K562 (cell line): Measurements from ENCODE around the gene MID1IP1. TPM values are rescaled to one million over a fixed set of nuclear protein-coding genes. Genes with fewer than 3 reads are reported as not detected.
A peak's percentile ranks its signal among the peaks of the same experiment; 100 is the strongest.

ENCODE experiments used
- BRD4 ChIP-seq: fragments of 200-600 bp; sonication (generic); IDR thresholded peaks from 2 replicates; pipeline ENCODE4 v1.6.1; 2017; ENCODE audit warnings: inconsistent platforms
- CBX3 ChIP-seq, 2 experiments: IDR thresholded peaks; 1 replicate in 1 of 2; 2 replicates in 1 of 2; pipeline ENCODE4 v1.6.1; 2012; ENCODE audit warnings: inconsistent platforms in 2 of 2, low read length in 2 of 2, borderline replicate concordance in 1 of 2, control low read depth in 1 of 2
- CTCFL ChIP-seq: IDR thresholded peaks from 2 replicates; pipeline ENCODE4 v1.6.1; 2011; ENCODE audit warnings: borderline replicate concordance, low read depth, mild to moderate bottlenecking, moderate library complexity, low read length; ENCODE audit not compliant: insufficient read depth, poor library complexity, severe bottlenecking
- DACH1 ChIP-seq: fragments of 450-650 bp; IDR thresholded peaks from 2 replicates; pipeline ENCODE4 v1.6.1; 2018; ENCODE audit not compliant: partially characterized antibody
- ELF1 ChIP-seq: fragments of 200-800 bp; sonication (Bioruptor generic); IDR thresholded peaks from 2 replicates; pipeline ENCODE4 v1.6.1; 2016; ENCODE audit warnings: missing genetic modification characterization, missing compliant biosample characterization
- ESRRA ChIP-seq: fragments of 450-650 bp; IDR thresholded peaks from 2 replicates; pipeline ENCODE4 v1.6.1; 2014; ENCODE audit warnings: low read depth, mild to moderate bottlenecking, moderate library complexity, borderline replicate concordance
- GABPB2 ChIP-seq: fragments of 250-450 bp; sonication (Bioruptor Pico); conservative IDR thresholded peaks from 2 replicates; pipeline ENCODE4 v1.5.1; 2021; ENCODE audit warnings: mild to moderate bottlenecking
- GATA2 ChIP-seq: sonication (generic); formaldehyde crosslinking; IDR thresholded peaks from 2 replicates; pipeline ENCODE4 v1.4.0; 2020; ENCODE audit warnings: mild to moderate bottlenecking, missing genetic modification reagents
- GATAD2B ChIP-seq: fragments of 450-650 bp; IDR thresholded peaks from 2 replicates; pipeline ENCODE4 v1.6.1; 2017; ENCODE audit warnings: mild to moderate bottlenecking, borderline replicate concordance
- HDAC6 ChIP-seq: IDR thresholded peaks from 2 replicates; pipeline ENCODE4 v1.6.1; 2012; ENCODE audit warnings: low read depth, mild to moderate bottlenecking, control low read depth, inconsistent platforms, low read length, moderate library complexity
- KLF10 ChIP-seq: fragments of 250-450 bp; sonication (Bioruptor Pico); IDR thresholded peaks from 2 replicates; pipeline ENCODE4 v1.6.1; 2021; ENCODE audit warnings: matching md5 sums
- LEF1 ChIP-seq: fragments of 450-650 bp; IDR thresholded peaks from 2 replicates; pipeline ENCODE4 v1.6.1; 2016; ENCODE audit warnings: mild to moderate bottlenecking
- MYBL2 ChIP-seq, 2 experiments: fragments of 450-650 bp in 1 of 2; sonication (generic) in 1 of 2; formaldehyde crosslinking in 1 of 2; IDR thresholded peaks; 2 replicates each; pipeline versions ENCODE4 v1.6.1 to v1.8.1; 2017 to 2022; ENCODE audit warnings: borderline replicate concordance in 1 of 2, inconsistent platforms in 1 of 2, low read depth in 1 of 2, mild to moderate bottlenecking in 1 of 2, missing genetic modification reagents in 1 of 2, moderate library complexity in 1 of 2
- NFE2 ChIP-seq: IDR thresholded peaks from 2 replicates; pipeline ENCODE4 v1.6.1; 2014; ENCODE audit warnings: antibody characterized with exemption, low read depth
- NFRKB ChIP-seq: fragments of 450-650 bp; IDR thresholded peaks from 2 replicates; pipeline ENCODE4 v1.6.1; 2016; ENCODE audit warnings: low read depth
- PTTG1 ChIP-seq: fragments of 450-650 bp; IDR thresholded peaks from 2 replicates; pipeline ENCODE4 v1.6.1; 2016; ENCODE audit warnings: low read depth, mild to moderate bottlenecking, missing genetic modification characterization, missing compliant biosample characterization
- RUNX1 ChIP-seq: sonication (generic); IDR thresholded peaks from 2 replicates; pipeline ENCODE4 v1.6.1; 2016; ENCODE audit warnings: antibody characterized with exemption, low read depth
- SRSF1 ChIP-seq: fragments of 200-400 bp; formaldehyde crosslinking; IDR thresholded peaks from 2 replicates; pipeline ENCODE4 v1.6.1; 2017; ENCODE audit warnings: mild to moderate bottlenecking, low read depth, low read length, moderate library complexity
- XRCC4 ChIP-seq: IDR thresholded peaks from one replicate; pipeline ENCODE4 v1.6.1; 2011; ENCODE audit not compliant: insufficient read depth, insufficient read length; ENCODE audit errors: extremely low read depth
- ZC3H4 ChIP-seq: sonication (generic); formaldehyde crosslinking; IDR thresholded peaks from 2 replicates; pipeline ENCODE4 v1.9.0; 2021; ENCODE audit warnings: missing genetic modification reagents, borderline replicate concordance
- ZEB2 ChIP-seq: fragments of 450-650 bp; IDR thresholded peaks from 2 replicates; pipeline ENCODE4 v1.6.1; 2016
- ZNF124 ChIP-seq: sonication (generic); formaldehyde crosslinking; IDR thresholded peaks from 2 replicates; pipeline ENCODE4 v1.8.1; 2022; ENCODE audit warnings: missing genetic modification reagents
- ZNF197 ChIP-seq: fragments of 200-800 bp; sonication (Bioruptor generic); IDR thresholded peaks from 2 replicates; pipeline ENCODE4 v1.6.1; 2016; ENCODE audit warnings: low read depth, missing genetic modification characterization, missing compliant biosample characterization
- ZNF41 ChIP-seq: fragments of 250-450 bp; sonication (Bioruptor Pico); conservative IDR thresholded peaks from 2 replicates; pipeline ENCODE4 v1.4.0; 2020; ENCODE audit warnings: mild to moderate bottlenecking
- ZSCAN32 ChIP-seq: fragments of 450-650 bp; formaldehyde crosslinking; IDR thresholded peaks from 2 replicates; pipeline ENCODE4 v1.4.0; 2020; ENCODE audit warnings: mild to moderate bottlenecking, moderate library complexity
- polyA plus RNA-seq, 8 experiments: library from polyadenylated mRNA; depleted of rRNA in 4 of 8; stranded (reverse) in 5 of 8; unstranded in 3 of 8; fragments of >200 nt; fragmentation: Nextera tagmentation in 2 of 8; fragmentation: Illumina TruSeq in 1 of 8; extraction: Ambion mirVana in 2 of 8; extraction: Trizol in 1 of 8; gene quantifications; 2 replicates each; pipeline versions ENCODE4 v1.2.1 to v1.2.3, GENCODE V29; 2011 to 2014; ENCODE audit warnings: inconsistent platforms in 1 of 8, missing spikeins in 1 of 8
- total RNA-seq, 7 experiments: library from RNA; depleted of rRNA in 6 of 7; stranded (reverse); fragments of >200 nt in 6 of 7; fragmentation: Illumina TruSeq in 2 of 7; extraction: Trizol in 2 of 7; gene quantifications; 2 replicates each; pipeline versions ENCODE4 v1.2.1 to v1.2.3, GENCODE V29; 2011 to 2021; ENCODE audit warnings: low replicate concordance in 1 of 7
- TF ChIP-seq, protein P1 (sequence below), 2 experiments: fragments of 450-650 bp in 1 of 2; sonication (generic) in 1 of 2; formaldehyde crosslinking; conservative IDR thresholded peaks; 2 replicates each; pipeline versions ENCODE4 v1.4.0 to v1.8.1; 2020 to 2022; ENCODE audit warnings: mild to moderate bottlenecking in 1 of 2, missing genetic modification reagents in 1 of 2
- TF ChIP-seq, protein P2 (sequence below): sonication (generic); formaldehyde crosslinking; IDR thresholded peaks from 2 replicates; pipeline ENCODE4 v1.8.0; 2022; ENCODE audit warnings: mild to moderate bottlenecking, missing genetic modification reagents

Gene MID1IP1
- total and polyA plus RNA-seq, 9 of the 15 experiments (the other 6 are each of a cell fraction or from before 2014, with no cell fraction given), result 0.51 to 102 (median 27.5) TPM

GRCh38 chrX:38805432-38806389, 4.5 kb downstream of the MID1IP1 start (continued):
- TF ChIP-seq GATAD2B (no peak), ZC3H4 (CRISPR knock-in tag) (no peak), ESRRA (peak; percentile 23; the same call in 1 of the 2 replicates), ZNF124 (CRISPR knock-in tag) (no peak), MYBL2 (IDR thresholded peaks at IDR 0.05; ENCODE audit: low read depth) (no peak), MYBL2 (CRISPR knock-in tag; IDR thresholded peaks at IDR 0.05; ENCODE audit: borderline replicate concordance) (no peak), NFE2 (no peak), GATA2 (CRISPR knock-in tag) (no peak), RUNX1 (no peak), CTCFL (no peak), XRCC4 (no peak), GABPB2 (CRISPR knock-in tag) (no peak), ZNF41 (CRISPR knock-in tag) (no peak), DACH1 (no peak), ZSCAN32 (CRISPR knock-in tag) (peak; percentile 93), PTTG1 (tag) (no peak), NFRKB (0 out of 2 replicates have a peak, but pooled peaks have one; percentile 39), ELF1 (tag) (no peak), CBX3 (IDR thresholded peaks at IDR 0.05; ENCODE audit: borderline replicate concordance in 1 of 2, low read length in 2 of 2) (no peak), ZEB2 (no peak), BRD4 (no peak), LEF1 (no peak), KLF10 (CRISPR knock-in tag) (no peak), ZNF197 (CRISPR knock-in tag) (no peak), SRSF1 (no peak), HDAC6 (no peak)
- TF ChIP-seq, protein P1, sequence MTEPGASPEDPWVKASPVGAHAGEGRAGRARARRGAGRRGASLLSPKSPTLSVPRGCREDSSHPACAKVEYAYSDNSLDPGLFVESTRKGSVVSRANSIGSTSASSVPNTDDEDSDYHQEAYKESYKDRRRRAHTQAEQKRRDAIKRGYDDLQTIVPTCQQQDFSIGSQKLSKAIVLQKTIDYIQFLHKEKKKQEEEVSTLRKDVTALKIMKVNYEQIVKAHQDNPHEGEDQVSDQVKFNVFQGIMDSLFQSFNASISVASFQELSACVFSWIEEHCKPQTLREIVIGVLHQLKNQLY (CRISPR knock-in tag; conservative IDR thresholded peaks at IDR 0.05), result no peak
- TF ChIP-seq, protein P2, sequence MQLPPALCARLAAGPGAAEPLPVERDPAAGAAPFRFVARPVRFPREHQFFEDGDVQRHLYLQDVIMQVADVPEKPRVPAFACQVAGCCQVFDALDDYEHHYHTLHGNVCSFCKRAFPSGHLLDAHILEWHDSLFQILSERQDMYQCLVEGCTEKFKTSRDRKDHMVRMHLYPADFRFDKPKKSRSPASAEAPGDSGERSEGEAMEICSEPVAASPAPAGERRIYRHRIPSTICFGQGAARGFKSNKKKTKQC (CRISPR knock-in tag), result no peak
